NK-92 (cell line): ENCODE results near the gene GJD4.

Source experiments
- DNase-seq: peaks from one replicate; lab custom pipeline; 2025; ENCODE audit not compliant: unreplicated experiment; lab: John Stamatoyannopoulos, UW

GJD4 gene

GRCh38 chr10:35613597-35614226 is 8.6 kb downstream of the GJD4 start:
- DNase-seq, result no peak

GRCh38 chr10:35614312-35614711 is 9.2 kb downstream of the GJD4 start:
- DNase-seq, result no peak

- no peak for DNase-seq
Measured at GRCh38 chr10:35626971-35627507, 21.9 kb downstream of the GJD4 start.

GRCh38 chr10:35631404-35631803 is 26.3 kb downstream of the GJD4 start:
- DNase-seq, result no peak

- DNase-seq, result no peak
Measured at GRCh38 chr10:35632027-35632426, 26.9 kb downstream of the GJD4 start.

GRCh38 chr10:35633006-35633980 is 28.2 kb downstream of the GJD4 start:
- DNase-seq, result no peak

GRCh38 chr10:35635576-35635975 is 30.4 kb downstream of the GJD4 start:
- DNase-seq, result no peak

GRCh38 chr10:35636956-35637355 is 31.8 kb downstream of the GJD4 start:
- no peak for DNase-seq

- DNase-seq, result no peak
Measured at GRCh38 chr10:35637462-35637861, 32.3 kb downstream of the GJD4 start.

- DNase-seq, result no peak
Measured at GRCh38 chr10:35638101-35638500, 33.0 kb downstream of the GJD4 start.

- no peak for DNase-seq
Measured at GRCh38 chr10:35639021-35639727, 34.0 kb downstream of the GJD4 start.

GRCh38 chr10:35639728-35640401 is 34.7 kb downstream of the GJD4 start:
- DNase-seq, result no peak

- no peak for DNase-seq
Measured at GRCh38 chr10:35640474-35640873, 35.3 kb downstream of the GJD4 start.

GRCh38 chr10:35640951-35641675 is 36.0 kb downstream of the GJD4 start:
- DNase-seq, result no peak

- DNase-seq, result no peak
Measured at GRCh38 chr10:35641676-35642034, 36.5 kb downstream of the GJD4 start.

GRCh38 chr10:35642035-35642792 is 37.1 kb downstream of the GJD4 start, which contains the start of gene FZD8:
Gene FZD8, minus strand, starts transcription at chr10:35642296. Its CDS starts 867 bp downstream, at chr10:35641429.
- no peak for DNase-seq

GRCh38 chr10:35642793-35643114 is 37.6 kb downstream of the GJD4 start:
- DNase-seq, result no peak

- no peak for DNase-seq
Measured at GRCh38 chr10:35643151-35644049, 38.3 kb downstream of the GJD4 start.
